PC-9 (cell line): ENCODE data around the gene SHANK1. TPM values are rescaled to one million over a fixed set of nuclear protein-coding genes. Genes with fewer than 3 reads are reported as not detected.

ENCODE experiments used
- BruUV-seq: library from RNA; stranded (reverse); fragments of 400-500 nt; replicated peaks from 2 replicates; lab custom pipeline; 2021; lab: Mats Ljungman, UMichigan
- CTCF ChIA-PET: fragments of 300-600 bp; sonication (Branson Sonifier 250); formaldehyde crosslinking; loops from one replicate; lab custom pipeline; 2022; ENCODE audit warnings: antibody characterized with exemption; lab: Charles Lee
- POLR2A ChIA-PET: fragments of 300-600 bp; sonication (Branson Sonifier 250); formaldehyde crosslinking; loops from one replicate; lab custom pipeline; 2022; ENCODE audit warnings: antibody characterized with exemption; ENCODE audit not compliant: unreplicated experiment; lab: Charles Lee
- DNase-seq, 2 experiments: peaks; one replicate each; pipeline versions ENCODE4 v3.0.0 to v3.0.0-alpha.2; 2015 to 2022; ENCODE audit warnings: mixed read lengths in 1 of 2
- H2AFZ ChIP-seq: fragments of 200-600 bp; sonication (generic); 2 replicates; pipeline ENCODE4 v1.8.1; 2017; ENCODE audit warnings: antibody characterized with exemption
- H3F3A ChIP-seq: fragments of 200-600 bp; sonication (generic); 2 replicates; pipeline ENCODE4 v1.8.1; 2017; ENCODE audit warnings: antibody characterized with exemption, mild to moderate bottlenecking, low read depth; ENCODE audit not compliant: insufficient read depth
- H3K27ac ChIP-seq: fragments of 200-600 bp; sonication (generic); 2 replicates; pipeline ENCODE4 v1.6.1; 2016; ENCODE audit warnings: mixed run types
- H3K27me3 ChIP-seq: fragments of 200-600 bp; sonication (generic); 2 replicates; pipeline ENCODE4 v1.6.1; 2016; ENCODE audit warnings: low read depth, mixed run types; ENCODE audit not compliant: insufficient read depth
- H3K36me3 ChIP-seq: fragments of 200-600 bp; sonication (generic); 2 replicates; pipeline ENCODE4 v1.6.1; 2016; ENCODE audit warnings: low read depth, mixed run types
- H3K4me1 ChIP-seq: fragments of 200-600 bp; sonication (generic); replicated peaks from 2 replicates; pipeline ENCODE4 v1.6.1; 2016; ENCODE audit warnings: mixed run types; ENCODE audit not compliant: insufficient read depth
- H3K4me2 ChIP-seq: fragments of 200-600 bp; sonication (generic); 2 replicates; pipeline ENCODE4 v1.6.1; 2017; ENCODE audit warnings: mixed run types
- H3K4me3 ChIP-seq: fragments of 200-600 bp; sonication (generic); 2 replicates; pipeline ENCODE4 v1.6.1; 2016; ENCODE audit warnings: mixed run types
- H3K79me2 ChIP-seq: fragments of 200-600 bp; sonication (generic); 2 replicates; pipeline ENCODE4 v1.6.1; 2017; ENCODE audit warnings: low read depth, mixed run types
- H3K9me2 ChIP-seq: fragments of 200-600 bp; sonication (generic); 2 replicates; pipeline ENCODE4 v1.8.1; 2017; ENCODE audit warnings: mild to moderate bottlenecking; ENCODE audit not compliant: insufficient read depth
- H3K9me3 ChIP-seq: fragments of 200-600 bp; sonication (generic); 2 replicates; pipeline ENCODE4 v1.8.1; 2016; ENCODE audit warnings: low read depth; ENCODE audit not compliant: insufficient read depth
- H4K20me1 ChIP-seq: fragments of 200-600 bp; sonication (generic); 2 replicates; pipeline ENCODE4 v1.8.1; 2017; ENCODE audit not compliant: insufficient read depth
- CTCF ChIP-seq: fragments of 200-600 bp; sonication (generic); conservative IDR thresholded peaks from 2 replicates; pipeline ENCODE4 v1.6.1; 2017; ENCODE audit warnings: mixed run types, antibody characterized with exemption, mild to moderate bottlenecking, moderate library complexity
- EZH2 ChIP-seq: fragments of 200-600 bp; sonication (generic); IDR thresholded peaks from 2 replicates; pipeline ENCODE4 v1.8.0; 2017; ENCODE audit warnings: antibody characterized with exemption, low read depth
- intact Hi-C: fragments of 100-400 bp; cut with micrococcal nuclease; formaldehyde crosslinking; loops from one replicate; pipeline ENCODE4 v1.10.0; 2022; ENCODE audit not compliant: unreplicated experiment
- total RNA-seq: library from RNA; stranded (reverse); gene quantifications from 2 replicates; pipeline ENCODE4 v1.2.3, GENCODE V29; 2021

SHANK1 gene
- total RNA-seq, 1 experiment from 2014 or later, result not detected

DNA sequence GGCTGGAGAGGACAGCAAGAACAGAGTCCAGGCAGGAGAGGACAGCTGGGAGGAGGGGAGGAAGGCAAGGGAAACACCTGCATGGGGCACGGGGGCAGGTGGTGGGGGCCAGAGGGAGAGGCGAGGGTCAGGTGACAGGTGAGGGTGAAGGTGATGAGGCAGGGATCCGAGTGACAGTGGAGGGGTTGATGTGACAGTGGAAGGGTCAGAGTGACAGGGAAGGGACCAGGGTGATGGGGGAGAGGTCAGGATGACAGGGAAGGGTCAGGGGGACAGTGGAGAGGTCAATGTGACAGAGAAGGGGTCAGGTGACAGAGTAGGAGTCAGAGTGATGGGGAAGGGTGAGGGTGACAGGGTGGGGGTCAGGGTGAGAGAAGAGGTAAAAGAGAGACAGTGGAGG, 41.3 kb downstream of the SHANK1 start:
- Histone ChIP-seq H3F3A (no peaks in the 10 kb centered on the region), H3K9me2 (no peaks in the 10 kb centered on the region), H4K20me1 (no peaks in the 10 kb centered on the region), H3K79me2 (no peaks in the 10 kb centered on the region), H3K4me3 (no peak overlapping the region), H3K27me3 (peaks cover 74% of the 10 kb centered on the region), H3K36me3 (no peaks in the 10 kb centered on the region), H3K4me1 (no peaks in the 10 kb centered on the region), H3K27ac (no peak overlapping the region), H3K4me2 (no peak overlapping the region), H3K9me3 (no peaks in the 10 kb centered on the region), H2AFZ (no peak overlapping the region)
- intact Hi-C loops, result no loop called here
- TF ChIP-seq CTCF (no peak), EZH2 (no peak)
- POLR2A ChIA-PET, result no interaction called here
- no TSS peak for BruUV-seq
- CTCF ChIA-PET, result no interaction called here
- no peak for DNase-seq

- H3K27ac ChIP-seq, result no peak overlapping the region
- no peaks in the 10 kb centered on the region for H3K79me2 ChIP-seq
- H3K27me3 ChIP-seq, result peaks cover 74% of the 10 kb centered on the region
- H3F3A ChIP-seq, result no peaks in the 10 kb centered on the region
- BruUV-seq, result no TSS peak
- no peak overlapping the region for H3K4me2 ChIP-seq
- H3K4me1 ChIP-seq, result no peaks in the 10 kb centered on the region
- H3K9me3 ChIP-seq, result no peaks in the 10 kb centered on the region
- intact Hi-C loops, result no loop called here
- no peaks in the 10 kb centered on the region for H3K9me2 ChIP-seq
- POLR2A ChIA-PET, result no interaction called here
- H3K36me3 ChIP-seq, result no peaks in the 10 kb centered on the region
- DNase-seq, result no peak
- H2AFZ ChIP-seq, result no peak overlapping the region
- H3K4me3 ChIP-seq, result no peak overlapping the region
- no peak for TF ChIP-seq EZH2
- H4K20me1 ChIP-seq, result no peaks in the 10 kb centered on the region
- CTCF ChIA-PET, result no interaction called here
Measured at GRCh38 chr19:50677636-50678035, 42.0 kb downstream of the SHANK1 start.

GRCh38 chr19:50676625-50677197, 42.9 kb downstream of the SHANK1 start:
- no peak for TF ChIP-seq EZH2
- TF ChIP-seq CTCF, result no peak
- no TSS peak for BruUV-seq

DNA sequence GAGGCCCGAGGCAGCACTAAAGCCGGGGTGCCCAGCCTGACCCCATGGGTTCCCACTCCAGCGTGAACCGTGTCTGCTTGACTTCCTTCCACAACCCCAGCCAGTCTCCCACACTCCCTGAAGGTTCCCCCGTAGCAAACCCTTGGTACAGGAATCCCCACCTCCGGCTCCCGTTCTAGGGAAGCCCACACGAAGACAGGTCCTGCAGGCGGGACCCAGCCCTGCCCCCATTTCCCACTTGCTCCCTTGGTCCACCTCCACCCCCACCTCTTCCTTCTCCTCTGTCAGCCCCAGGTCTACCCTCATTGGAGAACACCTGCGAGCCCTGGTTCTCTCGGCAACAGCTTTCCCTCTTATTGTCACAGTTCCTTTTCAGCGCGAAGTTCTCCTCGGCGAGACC, 46.5 kb downstream of the SHANK1 start:
- no peaks in the 10 kb centered on the region for H3K4me1 ChIP-seq
- H3K4me2 ChIP-seq, result no peak overlapping the region
- H4K20me1 ChIP-seq, result no peaks in the 10 kb centered on the region; the same call in 1 of the 2 replicates
- H3K36me3 ChIP-seq, result no peaks in the 10 kb centered on the region
- H3K4me3 ChIP-seq, result no peak overlapping the region
- no peaks in the 10 kb centered on the region for H3K79me2 ChIP-seq
- intact Hi-C loops, result no loop called here
- H3K9me2 ChIP-seq, result no peaks in the 10 kb centered on the region
- no peak overlapping the region for H3K27ac ChIP-seq
- peaks cover 70% of the 10 kb centered on the region for H3K27me3 ChIP-seq
- H3F3A ChIP-seq, result no peaks in the 10 kb centered on the region
- BruUV-seq, result no TSS peak
- ChIA-PET CTCF (no interaction called here), POLR2A (no interaction called here)
- TF ChIP-seq CTCF (no peak), EZH2 (no peak)
- no peaks in the 10 kb centered on the region for H3K9me3 ChIP-seq
- no peak for DNase-seq
- no peak overlapping the region for H2AFZ ChIP-seq

More at GRCh38 chr19:50676625-50677197, 42.9 kb downstream of the SHANK1 start:
- Histone ChIP-seq H3K9me3 (no peaks in the 10 kb centered on the region), H3K27ac (no peak overlapping the region), H3K9me2 (no peaks in the 10 kb centered on the region), H3K4me2 (no peak overlapping the region), H3K4me1 (no peaks in the 10 kb centered on the region), H4K20me1 (no peaks in the 10 kb centered on the region), H3K27me3 (peaks cover 74% of the 10 kb centered on the region), H3K79me2 (no peaks in the 10 kb centered on the region), H2AFZ (no peak overlapping the region), H3K4me3 (no peak overlapping the region), H3K36me3 (no peaks in the 10 kb centered on the region), H3F3A (no peaks in the 10 kb centered on the region)
- DNase-seq, result no peak
- ChIA-PET POLR2A (no interaction called here), CTCF (no interaction called here)
- intact Hi-C loops, result no loop called here
